Measurements from ENCODE around the gene PHF21B.
"Not testable (repeated sequence)": the region's sequence is repeated elsewhere in the genome, so short reads cannot be mapped to it uniquely, and the experiment has no call there.

PHF21B gene

DNA sequence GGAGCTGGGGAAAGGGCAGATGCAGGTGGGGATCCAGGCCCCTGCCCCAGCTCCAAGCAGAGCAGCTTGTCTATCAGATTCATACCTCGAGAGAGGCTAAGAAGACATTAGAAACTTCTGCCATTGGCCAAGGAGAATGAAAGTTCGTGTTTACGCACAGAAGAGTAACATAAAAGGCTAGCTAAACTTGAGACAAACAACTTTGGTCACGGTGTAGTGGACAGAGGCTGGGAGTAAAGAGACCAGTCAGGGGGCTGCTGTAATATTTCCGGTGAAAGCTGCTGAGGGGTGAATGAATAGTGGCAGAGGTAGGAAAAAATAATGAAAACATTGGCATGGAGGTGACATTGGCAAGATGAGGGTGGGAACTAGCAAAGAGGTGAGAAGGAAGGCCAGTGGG, 22.9 kb downstream of the PHF21B start:
- no peak for DNase-seq

DNA sequence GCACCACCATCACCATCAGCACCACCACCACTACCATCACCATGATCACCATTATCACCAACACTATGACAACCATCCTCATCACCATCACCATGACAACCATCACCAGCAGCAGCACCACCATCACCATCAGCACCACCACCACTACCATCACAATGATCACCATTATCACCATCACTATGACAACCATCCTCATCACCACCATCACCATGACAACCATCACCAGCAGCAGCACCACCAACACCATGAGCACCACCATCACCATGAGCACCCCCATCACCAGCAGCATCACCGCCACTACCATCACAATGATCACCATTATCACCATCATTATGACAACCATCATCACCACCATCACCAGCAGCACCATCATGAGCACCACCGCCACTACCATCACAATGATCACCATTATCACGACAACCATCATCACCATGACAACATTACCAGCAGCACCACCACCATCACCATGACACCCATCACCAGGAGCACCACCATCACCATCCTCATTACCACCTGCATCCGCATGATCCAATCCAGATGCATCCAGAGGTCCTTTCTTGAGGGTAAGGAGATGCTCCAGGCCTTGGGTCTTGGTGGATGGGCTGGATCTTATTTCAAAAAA, 23.8 kb downstream of the PHF21B start:
- DNase-seq = no peak

DNA sequence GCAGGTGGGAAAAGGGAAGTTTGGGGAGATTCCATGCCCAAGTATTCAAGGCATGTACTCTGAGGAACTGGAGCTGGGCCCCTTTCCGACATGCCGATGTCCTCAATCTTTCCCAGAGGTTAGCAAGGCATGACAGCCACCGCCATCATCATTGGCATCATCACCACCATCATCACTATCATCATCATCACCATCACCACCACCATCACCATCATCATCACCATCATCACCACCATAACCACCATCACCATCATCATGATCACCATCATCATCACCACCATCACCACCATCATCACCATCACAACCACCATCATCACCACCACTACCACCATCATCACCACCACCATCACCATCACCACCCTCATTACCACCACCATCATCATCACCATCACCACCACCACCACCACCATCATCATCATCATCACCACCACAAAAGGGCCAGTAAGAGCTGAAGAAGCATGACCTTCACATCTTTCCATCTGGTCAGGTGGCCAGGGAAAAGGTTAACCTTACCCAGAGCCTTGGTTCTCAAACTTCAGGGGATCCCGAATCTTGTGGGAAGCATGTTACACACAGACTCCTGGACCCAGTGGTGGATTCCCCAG, 25.8 kb downstream of the PHF21B start:
- DNase-seq = no peak

DNA sequence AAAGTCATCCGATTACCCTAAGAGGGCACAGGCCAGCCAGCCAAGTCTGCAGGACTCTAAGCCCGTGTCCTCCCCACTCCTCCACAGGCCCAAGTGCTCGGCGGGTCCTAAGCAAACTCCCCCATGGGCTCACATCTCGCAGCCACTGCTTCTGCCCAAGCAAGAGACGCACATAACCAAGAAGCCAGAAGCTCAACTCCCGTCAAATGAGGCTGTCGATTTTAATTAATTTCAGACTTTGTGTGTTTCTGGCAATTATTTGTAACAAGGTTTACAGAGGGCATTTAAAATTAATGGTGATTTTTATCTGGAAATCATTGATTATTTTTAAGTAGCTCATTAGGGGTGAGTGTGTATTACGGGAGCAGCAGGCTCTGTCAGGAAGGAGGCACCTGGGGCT, 27.4 kb downstream of the PHF21B start:
- DNase-seq = no peak

DNA sequence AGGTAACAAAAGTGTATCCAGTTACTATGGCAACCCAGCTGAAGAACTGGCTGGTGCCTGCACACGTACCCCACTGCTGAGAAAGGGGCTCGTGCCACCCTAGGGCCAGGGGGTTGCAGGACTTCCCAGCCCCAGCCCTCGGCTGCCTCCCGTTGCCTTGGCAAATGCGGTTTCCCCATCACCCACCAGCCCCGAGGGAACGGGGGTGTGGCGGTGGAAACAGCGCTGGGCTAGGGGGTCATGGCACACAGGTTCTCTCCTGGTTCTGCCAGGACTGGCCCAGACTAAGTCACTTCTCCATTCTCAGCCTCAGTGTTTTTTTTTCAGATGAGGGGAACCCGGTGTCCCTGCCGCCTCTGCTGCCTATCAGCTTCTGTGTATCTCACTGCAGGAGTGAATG, 27.9 kb downstream of the PHF21B start:
- DNase-seq = no peak

DNA sequence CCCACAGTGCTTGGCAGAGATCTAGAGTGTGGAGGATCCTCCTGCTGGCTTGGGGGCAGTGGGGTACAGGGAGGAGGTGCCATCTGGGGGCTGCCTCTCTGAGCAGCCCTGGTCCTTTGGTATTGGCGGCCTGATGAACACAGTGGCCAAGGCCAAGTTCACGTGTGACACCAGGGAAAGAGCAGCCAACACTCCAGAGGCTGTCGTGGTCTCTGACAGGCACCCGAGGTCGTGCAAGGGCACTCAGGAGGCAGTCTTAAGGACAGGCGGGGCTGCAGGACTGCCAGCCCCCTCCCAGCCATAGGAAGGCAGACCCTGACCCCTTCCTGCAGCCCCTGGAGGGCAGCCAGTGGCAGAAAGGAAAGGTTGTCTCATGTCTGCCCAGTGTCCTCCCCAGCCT, 30.7 kb downstream of the PHF21B start:
- DNase-seq = no peak

DNA sequence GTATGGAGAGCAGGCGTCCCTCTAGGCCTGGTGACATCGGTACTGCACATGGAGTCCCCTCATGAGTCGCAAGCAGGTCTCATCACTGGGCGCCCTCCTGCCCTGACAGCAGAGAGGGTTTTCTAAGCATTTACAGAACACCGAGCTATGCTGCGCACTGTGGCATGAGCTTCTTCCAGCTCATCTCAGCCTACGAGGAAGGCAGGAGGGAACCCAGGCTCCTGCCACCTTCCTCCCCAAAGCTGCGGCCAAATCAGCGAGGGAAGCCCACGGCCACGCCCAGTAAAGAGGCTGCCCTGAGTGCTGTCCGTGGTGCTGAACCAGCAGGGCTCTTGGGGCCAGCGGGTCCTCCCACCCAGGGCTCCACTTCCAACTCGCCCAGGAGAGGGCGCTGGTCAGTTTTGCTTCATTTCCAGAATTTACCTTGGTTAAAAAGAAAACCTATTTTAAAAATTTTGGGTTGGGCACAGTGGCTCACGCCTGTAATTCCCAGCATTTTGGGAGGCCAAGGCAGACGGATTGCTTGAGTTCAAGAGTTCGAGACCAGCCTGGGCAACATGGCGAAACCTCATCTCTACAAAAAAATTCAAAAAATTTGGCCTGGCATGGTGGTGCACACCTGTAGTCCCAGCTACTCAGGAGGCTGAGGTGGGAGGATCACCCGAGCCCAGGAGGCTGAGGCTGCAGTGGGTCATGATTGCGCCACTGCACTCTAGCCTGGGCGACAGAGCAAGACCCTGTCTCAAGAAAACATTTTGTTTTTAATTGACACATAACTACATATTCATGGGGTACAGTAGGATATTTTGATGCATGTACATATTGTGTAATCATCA, 34.2 kb downstream of the PHF21B start:
- peak; percentile 57 for DNase-seq

DNA sequence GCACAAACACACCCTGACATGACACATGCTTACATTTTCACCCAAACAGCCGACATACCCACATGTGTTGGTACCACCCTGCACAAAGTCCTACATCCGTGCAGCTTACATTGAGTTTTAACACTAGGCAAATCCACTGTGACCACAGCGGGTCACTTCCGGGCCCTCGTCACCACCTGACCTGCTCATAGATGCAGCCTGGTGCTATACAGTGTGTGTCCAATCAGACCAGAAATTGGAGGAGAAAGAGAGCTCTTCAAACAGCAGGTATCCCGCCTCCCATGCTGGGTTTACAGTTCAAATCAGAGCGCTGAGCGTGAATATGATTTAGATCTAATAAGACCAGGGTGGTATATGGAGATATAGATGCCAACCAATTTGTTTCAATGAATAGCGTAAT, 35.4 kb downstream of the PHF21B start:
- DNase-seq = no peak

DNA sequence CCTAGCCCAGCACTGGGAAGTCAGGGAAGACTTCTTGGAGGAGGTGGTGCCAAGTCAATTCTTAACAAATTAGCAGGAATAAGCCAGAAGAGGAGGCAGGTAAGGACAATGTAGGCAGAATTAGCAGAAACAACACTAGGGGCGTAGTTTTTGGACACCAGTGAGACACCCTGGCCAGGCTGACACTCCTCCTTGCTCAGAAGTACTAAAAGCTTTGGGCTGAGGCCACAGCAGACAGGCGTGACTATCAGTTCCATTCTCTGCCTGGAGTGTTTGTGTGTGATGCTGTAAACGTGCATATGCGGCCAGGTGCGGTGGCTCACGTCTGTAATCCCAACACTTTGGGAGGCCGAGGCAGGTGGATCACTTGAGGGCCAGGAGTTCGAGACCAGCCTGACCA, 36.0 kb downstream of the PHF21B start:
- no peak for DNase-seq

DNA sequence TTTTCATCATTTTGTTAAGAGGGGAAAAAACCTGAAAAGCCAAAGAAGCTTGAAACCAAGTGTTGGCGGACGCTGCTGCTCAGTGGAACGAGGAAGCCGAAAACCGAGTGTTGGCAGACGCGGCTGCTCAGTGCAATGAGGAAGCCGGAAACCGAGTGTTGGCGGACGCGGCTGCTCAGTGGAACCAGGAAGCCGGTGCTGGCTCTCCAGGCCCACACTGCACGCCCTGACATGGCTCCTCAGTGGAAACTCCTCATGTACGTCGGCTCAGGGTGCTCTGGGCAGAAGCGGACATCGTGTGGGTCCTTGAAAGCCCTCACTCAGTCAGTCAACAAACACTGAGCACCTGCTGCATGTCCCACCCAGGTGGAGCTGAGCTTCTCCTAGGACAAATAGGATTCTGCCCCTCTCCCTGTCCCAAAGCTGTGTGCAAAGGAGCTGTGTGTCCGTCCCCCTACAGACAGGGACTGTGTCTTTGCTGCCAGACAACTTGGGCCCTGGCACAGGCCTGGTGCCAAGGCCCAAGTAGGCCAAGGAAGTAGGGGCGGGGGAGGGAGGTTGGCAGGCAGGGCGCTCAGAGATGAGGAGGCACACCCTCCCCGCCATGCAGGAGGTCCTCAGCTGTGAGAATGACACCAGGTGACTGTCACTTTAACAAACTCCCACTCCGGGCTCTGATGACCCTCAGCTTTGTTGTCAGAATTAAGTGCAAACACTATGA, 37.3 kb downstream of the PHF21B start:
- DNase-seq = no peak

DNA sequence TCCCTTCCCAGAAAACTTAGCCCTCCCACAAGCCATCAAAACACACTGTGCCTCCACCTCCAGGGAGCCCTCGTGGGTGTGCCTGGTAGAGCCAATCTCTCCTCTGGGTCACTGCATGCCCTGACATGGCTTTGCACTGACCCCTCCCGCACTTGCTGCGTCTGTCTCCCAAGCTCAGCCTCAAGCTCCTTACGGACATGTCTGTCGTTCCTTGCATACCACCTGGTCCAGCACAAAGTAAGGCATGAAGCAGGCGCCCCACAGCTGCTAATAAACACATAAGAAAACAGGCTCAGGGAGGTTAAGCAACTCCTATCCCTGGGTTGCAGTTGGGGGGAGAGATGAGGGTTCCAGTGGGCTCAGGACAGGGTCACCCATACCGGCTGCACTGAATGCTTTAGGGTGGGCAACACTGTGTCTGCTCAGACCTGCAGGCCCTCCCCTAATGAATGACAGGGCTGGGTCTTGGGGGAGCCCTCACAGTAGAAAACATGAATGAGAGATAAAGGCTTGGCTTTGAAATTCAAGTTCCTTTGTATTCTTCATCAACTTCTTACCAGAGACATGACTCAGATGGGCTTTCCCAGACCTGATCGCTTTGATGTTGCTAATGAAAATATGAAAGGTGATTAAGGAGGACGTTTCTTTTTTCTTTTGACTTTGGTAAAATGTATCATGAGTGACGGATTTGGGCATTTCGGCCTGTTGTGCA, 38.0 kb downstream of the PHF21B start:
- no peak for DNase-seq

DNA sequence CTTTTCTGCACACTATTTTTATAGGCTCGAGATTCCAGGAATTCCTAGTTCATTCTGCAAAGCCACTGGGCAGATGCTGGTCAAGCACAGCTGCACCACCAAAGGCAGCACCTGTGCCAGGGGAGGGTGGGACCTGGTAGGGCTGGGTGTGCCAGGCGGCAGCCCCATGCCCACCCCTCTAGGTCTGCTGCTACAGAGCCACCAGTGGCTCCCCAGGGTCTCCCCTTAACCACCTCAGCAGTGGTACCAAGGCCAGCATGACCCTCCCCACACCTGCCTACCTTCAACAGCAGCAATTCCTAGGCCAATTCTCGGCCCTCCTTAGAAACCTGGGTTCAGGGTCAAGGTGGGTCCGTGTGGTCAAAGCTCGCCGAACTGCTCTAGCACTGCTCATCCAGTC, 39.5 kb downstream of the PHF21B start:
- DNase-seq = no peak

DNA sequence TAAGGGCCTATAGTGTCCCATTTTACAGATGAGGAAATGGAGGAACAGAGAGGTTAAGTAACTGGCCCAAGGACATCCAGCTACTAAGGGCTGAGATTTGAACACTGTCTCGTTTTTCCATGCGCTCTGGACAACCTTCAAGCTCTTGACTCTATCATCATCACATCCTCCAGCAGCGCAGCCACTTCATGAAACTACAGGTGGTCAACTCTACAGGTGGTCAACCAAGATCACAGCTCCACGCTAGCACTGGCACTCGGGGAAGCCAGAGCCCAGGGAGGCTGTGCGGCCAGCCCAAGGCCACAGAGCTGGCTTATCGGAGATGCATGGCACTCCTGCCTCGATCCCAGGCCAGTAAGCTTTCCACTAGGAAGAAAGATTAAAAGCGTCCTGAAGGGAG, 40.0 kb downstream of the PHF21B start:
- DNase-seq = no peak

DNA sequence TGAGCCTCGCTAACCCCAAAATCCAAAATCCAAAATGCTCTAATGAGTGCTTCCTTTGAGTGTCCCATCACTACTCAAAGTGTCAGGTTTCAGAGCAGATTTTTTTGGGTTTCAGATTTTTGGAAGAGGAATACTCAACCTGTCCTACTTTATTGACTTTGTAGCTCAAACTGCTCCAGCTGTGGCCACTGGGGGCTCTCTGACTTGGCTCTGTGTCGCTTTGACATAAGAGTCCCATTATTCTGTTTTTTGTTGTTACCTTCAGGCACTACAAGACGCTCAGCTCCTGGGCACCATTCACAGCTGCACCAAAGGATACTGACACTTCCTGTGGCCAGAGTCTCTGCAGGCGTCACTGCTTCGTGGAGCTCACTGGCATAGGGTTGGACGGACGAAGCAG, 41.1 kb downstream of the PHF21B start:
- no peak for DNase-seq

DNA sequence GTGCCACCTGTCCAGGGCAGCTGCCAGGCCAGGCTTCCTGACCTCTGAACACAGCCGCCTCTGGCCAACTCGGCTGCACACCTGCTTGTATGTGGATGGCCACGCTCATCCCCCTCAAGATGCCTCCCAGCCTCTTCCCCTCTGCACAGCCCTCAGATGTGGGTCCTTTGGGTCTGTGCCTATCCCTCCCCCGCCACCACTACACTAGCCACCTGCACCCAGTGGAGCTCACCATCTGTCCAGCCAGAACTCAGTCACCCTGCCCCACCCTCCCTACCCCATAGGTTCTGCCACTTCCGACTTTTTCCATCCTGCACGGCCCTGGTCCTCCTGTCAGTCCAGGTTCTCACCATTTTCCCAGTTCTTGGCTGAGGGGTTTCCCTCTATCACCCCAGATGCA, 44.6 kb downstream of the PHF21B start:
- DNase-seq = no peak

DNA sequence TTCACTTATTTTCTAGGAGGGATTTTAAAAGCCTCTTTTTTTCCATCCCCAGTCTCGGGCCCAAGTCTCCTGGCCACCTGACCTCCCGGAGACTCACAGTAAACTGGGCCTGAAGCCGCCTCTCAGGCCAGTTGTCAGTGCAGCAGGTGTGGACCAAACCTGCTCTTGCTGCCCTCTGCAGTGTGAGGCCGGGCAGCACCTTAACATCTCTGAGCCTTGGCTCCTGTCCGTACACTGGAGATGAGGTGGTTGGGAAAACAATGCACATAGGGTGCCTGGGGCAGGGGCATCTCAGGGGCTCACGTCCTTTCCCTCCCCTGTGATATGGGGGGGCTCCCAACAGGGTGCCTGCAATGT, 45.1 kb downstream of the PHF21B start:
- no peak for DNase-seq

DNA sequence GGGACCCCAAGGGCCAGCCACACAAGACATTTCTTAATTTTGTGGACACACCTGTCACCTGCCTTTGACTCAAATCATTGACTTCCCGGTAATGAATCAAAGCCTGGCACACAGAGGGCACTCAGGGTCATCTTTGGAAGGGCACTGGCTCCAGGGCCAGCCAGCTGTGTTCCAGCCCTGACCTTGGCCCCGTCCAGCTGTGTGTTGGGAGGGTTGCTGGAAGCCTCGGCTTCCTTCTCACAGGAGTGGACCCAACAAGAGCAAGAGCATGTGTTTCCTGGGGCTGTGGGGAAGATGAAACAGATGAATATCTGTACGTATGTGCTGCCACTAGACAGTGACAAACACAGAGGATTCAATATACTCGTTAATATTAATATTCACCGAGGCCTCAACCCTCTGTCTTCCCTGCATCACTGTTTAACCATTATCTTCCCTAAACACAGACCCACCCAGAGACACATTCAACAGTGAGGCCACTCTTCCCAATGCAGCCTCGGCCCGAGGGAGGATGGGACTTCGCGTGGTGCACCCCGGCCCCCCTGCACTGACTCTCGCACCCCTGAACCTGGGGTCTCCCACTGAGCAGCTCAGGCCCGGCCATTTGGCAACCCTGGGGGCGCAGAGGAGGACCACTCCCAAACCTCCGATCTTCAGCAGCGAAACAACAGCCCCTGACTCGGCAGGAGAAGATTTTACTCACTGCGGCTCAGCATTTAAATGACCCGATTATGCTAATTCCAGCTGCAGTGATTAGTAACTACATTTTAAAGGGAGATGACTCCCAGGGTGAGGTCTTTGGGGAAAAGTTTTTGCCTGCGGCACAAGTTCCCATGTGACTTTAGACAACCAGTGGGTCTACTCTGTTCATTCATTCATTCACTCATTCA, 45.7 kb downstream of the PHF21B start:
- no peak for DNase-seq

DNA sequence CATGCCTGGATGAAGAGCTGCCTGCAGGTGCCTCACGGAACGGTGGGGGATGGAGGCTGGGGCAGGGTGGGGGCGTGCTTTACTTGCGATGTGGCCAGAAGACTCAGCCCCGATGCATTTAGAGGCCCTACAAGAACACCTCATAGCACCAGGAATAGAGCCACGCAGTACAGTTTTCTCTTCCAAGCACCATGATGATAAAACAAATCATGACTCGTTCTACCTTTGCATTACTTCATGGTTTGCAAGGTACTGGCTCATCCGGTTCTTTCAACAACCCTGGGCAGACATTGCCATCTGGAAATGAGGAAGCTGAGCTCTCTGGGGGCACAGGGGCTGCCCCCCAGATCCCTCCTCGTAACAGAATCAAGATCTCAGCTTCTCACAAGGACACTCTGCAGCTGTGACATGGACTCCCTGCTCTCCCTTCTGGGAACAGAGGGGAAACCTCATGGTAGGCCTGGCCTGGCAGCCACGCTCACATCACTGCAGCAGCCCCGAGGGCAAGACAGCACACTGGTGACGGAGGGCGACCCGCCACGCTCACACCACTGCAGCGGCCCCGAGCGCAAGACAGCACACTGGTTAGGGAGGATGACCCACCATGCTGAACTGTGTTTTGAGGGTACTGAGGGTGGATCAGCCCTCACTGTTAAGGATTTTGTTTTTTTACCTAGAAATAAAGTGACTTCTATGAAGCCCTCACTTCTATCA, 46.9 kb downstream of the PHF21B start:
- DNase-seq = no peak

DNA sequence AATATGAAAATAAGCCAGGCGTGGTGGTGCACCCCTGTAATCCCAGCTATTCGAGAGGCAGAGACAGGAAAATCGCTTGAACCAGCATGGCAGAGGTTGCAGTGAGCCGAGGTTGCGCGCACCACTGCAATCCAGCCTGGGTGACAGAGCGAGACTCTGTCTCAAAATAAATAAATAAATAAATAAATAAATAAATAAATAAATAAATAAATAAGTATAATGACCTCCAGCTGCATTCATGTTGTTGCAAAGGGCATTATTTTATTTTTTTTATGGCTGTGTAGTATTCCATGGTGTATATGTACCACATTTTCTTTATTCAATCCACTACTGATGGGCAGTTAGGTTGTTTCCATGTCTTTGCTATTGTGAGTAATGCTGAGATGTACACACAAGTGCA, 48.1 kb downstream of the PHF21B start:
- DNase-seq = not testable (repeated sequence)

DNA sequence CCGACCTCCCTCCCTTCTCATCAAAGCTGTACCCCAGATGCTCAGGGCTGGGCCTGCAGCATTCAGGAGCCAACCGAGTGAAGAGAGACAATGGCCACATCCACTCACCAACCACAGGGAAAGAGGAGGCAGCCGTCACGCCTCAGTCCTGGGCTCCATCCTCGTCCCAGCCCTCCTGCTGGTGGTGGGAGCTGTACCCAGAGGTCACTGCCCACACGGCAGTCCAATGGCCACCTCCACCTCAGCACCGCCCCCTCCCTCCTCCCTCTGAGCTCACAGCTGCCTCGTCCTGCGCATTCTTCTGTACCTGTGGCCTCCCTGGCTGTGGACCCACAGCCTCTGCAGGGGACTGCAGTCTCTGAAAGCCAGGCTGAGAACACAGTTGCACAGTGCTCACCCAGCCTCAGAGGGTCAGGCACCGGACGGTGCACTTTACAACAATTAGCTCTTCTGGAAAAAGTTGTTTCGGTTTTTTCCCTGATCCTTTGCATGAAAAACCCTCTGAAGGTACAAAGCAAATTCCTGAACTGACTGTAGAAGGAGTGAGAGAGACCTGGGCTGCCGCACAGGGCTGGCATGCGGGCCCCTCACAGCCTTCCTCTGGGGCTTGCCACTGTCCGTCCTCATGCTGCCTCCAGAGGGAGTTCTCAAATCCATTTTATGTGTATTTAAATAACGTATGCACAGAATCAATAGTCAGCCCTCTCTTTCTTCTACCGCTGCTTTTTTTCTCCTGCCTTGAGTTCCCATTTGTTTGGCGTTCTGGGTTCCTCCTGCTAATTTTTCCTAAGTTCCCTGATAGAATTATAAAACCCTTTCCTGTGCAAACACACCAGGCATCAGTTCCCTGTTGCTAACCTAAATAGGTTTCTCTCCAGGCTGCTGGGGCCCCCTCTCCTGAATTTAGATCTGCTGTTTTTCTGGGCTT, 52.7 kb downstream of the PHF21B start:
- no peak for DNase-seq
